WTC11 (cell line): ENCODE data around the gene TMEM38A. TPM values are rescaled to one million over a fixed set of nuclear protein-coding genes. Genes with fewer than 3 reads are reported as not detected.

ENCODE experiments used
- ATAC-seq: fragments of 200-7000 bp; cut with Tn5 transposase; 2 replicates; pipeline ENCODE4 v1.10.0; 2021; ENCODE audit warnings: mild to moderate bottlenecking, moderate library complexity
- CTCF ChIA-PET: fragments of 300-600 bp; sonication (Branson Sonifier 250); formaldehyde crosslinking; loops from one replicate; lab custom pipeline; 2021; ENCODE audit warnings: antibody characterized with exemption; lab: Charles Lee
- POLR2A ChIA-PET: fragments of 350-600 bp; sonication (Branson Sonifier 250); formaldehyde crosslinking; loops from one replicate; lab custom pipeline; 2021; ENCODE audit warnings: antibody characterized with exemption; lab: Charles Lee
- DNase-seq: peaks from one replicate; pipeline ENCODE4 v3.0.0; 2021; ENCODE audit warnings: low spot score
- H3K27ac Mint-ChIP-seq: 2 replicates; pipeline ENCODE4 v1.8.0; 2021; ENCODE audit warnings: mixed read lengths
- H3K27me3 Mint-ChIP-seq: 2 replicates; pipeline ENCODE4 v1.8.0; 2021; ENCODE audit warnings: low read depth, mild to moderate bottlenecking, moderate library complexity, mixed read lengths
- H3K36me3 Mint-ChIP-seq: 2 replicates; pipeline ENCODE4 v1.8.0; 2021; ENCODE audit warnings: mixed read lengths
- H3K4me1 Mint-ChIP-seq: 2 replicates; pipeline ENCODE4 v1.8.0; 2022; ENCODE audit warnings: mixed read lengths
- H3K4me3 Mint-ChIP-seq: 2 replicates; pipeline ENCODE4 v1.8.0; 2021; ENCODE audit warnings: mild to moderate bottlenecking, moderate library complexity, mixed read lengths
- H3K9me3 Mint-ChIP-seq: 2 replicates; pipeline ENCODE4 v1.8.0; 2021; ENCODE audit warnings: mixed read lengths
- AFF4 ChIP-seq: sonication (generic); formaldehyde crosslinking; IDR thresholded peaks from 2 replicates; pipeline ENCODE4 v1.8.1; 2023; ENCODE audit warnings: mild to moderate bottlenecking, missing genetic modification reagents, borderline replicate concordance
- CBFB ChIP-seq: sonication (generic); formaldehyde crosslinking; IDR thresholded peaks from 2 replicates; pipeline ENCODE4 v1.8.1; 2022; ENCODE audit warnings: mild to moderate bottlenecking, low read depth, missing genetic modification reagents
- E2F1 ChIP-seq: sonication (generic); formaldehyde crosslinking; IDR thresholded peaks from 2 replicates; pipeline ENCODE4 v1.8.0; 2022; ENCODE audit warnings: mild to moderate bottlenecking, missing genetic modification reagents
- GABPB1 ChIP-seq: sonication (generic); formaldehyde crosslinking; IDR thresholded peaks from 2 replicates; pipeline ENCODE4 v1.8.1; 2023; ENCODE audit warnings: mild to moderate bottlenecking, missing genetic modification reagents
- HMGXB4 ChIP-seq: sonication (generic); formaldehyde crosslinking; IDR thresholded peaks from 2 replicates; pipeline ENCODE4 v1.8.1; 2023; ENCODE audit warnings: mild to moderate bottlenecking, moderate library complexity, missing genetic modification reagents
- MYBL2 ChIP-seq: sonication (generic); formaldehyde crosslinking; IDR thresholded peaks from 2 replicates; pipeline ENCODE4 v1.8.1; 2023; ENCODE audit warnings: mild to moderate bottlenecking, moderate library complexity, missing genetic modification reagents
- NFE2L1 ChIP-seq: sonication (generic); formaldehyde crosslinking; IDR thresholded peaks from 2 replicates; pipeline ENCODE4 v1.8.1; 2023; ENCODE audit warnings: missing genetic modification reagents
- NR1H2 ChIP-seq: sonication (generic); formaldehyde crosslinking; IDR thresholded peaks from 2 replicates; pipeline ENCODE4 v1.9.0; 2021; ENCODE audit warnings: mild to moderate bottlenecking, moderate library complexity, missing genetic modification reagents
- PRDM15 ChIP-seq: sonication (generic); formaldehyde crosslinking; IDR thresholded peaks from 2 replicates; pipeline ENCODE4 v1.8.0; 2022; ENCODE audit warnings: missing genetic modification reagents
- SMAD3 ChIP-seq: sonication (generic); formaldehyde crosslinking; IDR thresholded peaks from 2 replicates; pipeline ENCODE4 v1.8.0; 2022; ENCODE audit warnings: missing genetic modification reagents, mild to moderate bottlenecking, borderline replicate concordance
- SOX15 ChIP-seq: fragments of 250-450 bp; sonication (Bioruptor Pico); IDR thresholded peaks from 2 replicates; pipeline ENCODE4 v1.9.0; 2021; ENCODE audit warnings: mild to moderate bottlenecking
- TCF7 ChIP-seq: sonication (generic); formaldehyde crosslinking; IDR thresholded peaks from 2 replicates; pipeline ENCODE4 v1.8.0; 2022; ENCODE audit warnings: mild to moderate bottlenecking, low read depth, missing genetic modification reagents, moderate library complexity
- ZBTB21 ChIP-seq: sonication (generic); formaldehyde crosslinking; IDR thresholded peaks from 2 replicates; pipeline ENCODE4 v1.8.1; 2023; ENCODE audit warnings: mild to moderate bottlenecking, missing genetic modification reagents, borderline replicate concordance
- ZNF121 ChIP-seq: sonication (generic); formaldehyde crosslinking; IDR thresholded peaks from 2 replicates; pipeline ENCODE4 v1.8.0; 2023; ENCODE audit warnings: missing genetic modification reagents
- ZNF138 ChIP-seq: sonication (generic); formaldehyde crosslinking; conservative IDR thresholded peaks from 2 replicates; pipeline ENCODE4 v1.8.1; 2022; ENCODE audit warnings: mild to moderate bottlenecking, moderate library complexity, missing genetic modification reagents
- ZNF219 ChIP-seq: sonication (generic); formaldehyde crosslinking; IDR thresholded peaks from 2 replicates; pipeline ENCODE4 v1.8.0; 2023; ENCODE audit warnings: missing genetic modification reagents, mild to moderate bottlenecking, borderline replicate concordance
- ZNF396 ChIP-seq: fragments of 250-450 bp; sonication (Bioruptor Pico); IDR thresholded peaks from 2 replicates; pipeline ENCODE4 v1.8.0; 2021; ENCODE audit warnings: mild to moderate bottlenecking, moderate library complexity, borderline replicate concordance
- ZNF416 ChIP-seq: fragments of 250-450 bp; sonication (Bioruptor Pico); IDR thresholded peaks from 2 replicates; pipeline ENCODE4 v1.9.0; 2021; ENCODE audit warnings: mild to moderate bottlenecking, inconsistent platforms
- ZNF425 ChIP-seq: fragments of 250-450 bp; sonication (Bioruptor Pico); conservative IDR thresholded peaks from 2 replicates; pipeline ENCODE4 v1.9.0; 2021; ENCODE audit warnings: mild to moderate bottlenecking
- ZSCAN18 ChIP-seq: fragments of 250-450 bp; sonication (Bioruptor Pico); IDR thresholded peaks from 2 replicates; pipeline ENCODE4 v2.1.2; 2022; ENCODE audit warnings: mild to moderate bottlenecking, moderate library complexity
- total RNA-seq: library from RNA; stranded (reverse); gene quantifications from 3 replicates; pipeline ENCODE4 v1.2.3, GENCODE V29; 2021

Gene TMEM38A
- total RNA-seq, 1 experiment from 2014 or later: 9.5 TPM

GRCh38 chr19:16721051-16721450 lies 60.1 kb downstream of the TMEM38A start (continued):
- TF ChIP-seq ZNF425 (CRISPR knock-in tag) (no peak), NR1H2 (CRISPR knock-in tag) (no peak)

GRCh38 chr19:16722591-16722990 lies 61.7 kb downstream of the TMEM38A start:
- no peaks in the 10 kb centered on the region for H3K4me1 Mint-ChIP-seq
- no peak overlapping the region for H3K4me3 Mint-ChIP-seq
- TF ChIP-seq TCF7 (CRISPR knock-in tag) (no peak), NFE2L1 (CRISPR knock-in tag) (no peak), AFF4 (no peak), MYBL2 (CRISPR knock-in tag) (no peak), ZNF416 (no peak), ZNF396 (CRISPR knock-in tag) (no peak), E2F1 (CRISPR knock-in tag) (no peak), ZNF138 (CRISPR knock-in tag) (no peak), GABPB1 (CRISPR knock-in tag) (no peak), CBFB (CRISPR knock-in tag) (no peak), PRDM15 (no peak), ZSCAN18 (CRISPR knock-in tag) (no peak), HMGXB4 (CRISPR knock-in tag) (no peak), SMAD3 (no peak), ZNF219 (no peak), ZNF121 (no peak), ZBTB21 (CRISPR knock-in tag) (no peak), SOX15 (no peak)
- TF ChIP-seq, all 79 proteins: peak for 0
- Mint-ChIP-seq H3K36me3 (peaks cover 5% of the 10 kb centered on the region; the same call in 1 of the 2 replicates), H3K27me3 (peaks cover 14% of the 10 kb centered on the region), H3K9me3 (peaks cover 27% of the 10 kb centered on the region), H3K27ac (no peak overlapping the region)
- ChIA-PET CTCF (interaction anchor here (0.6 kb wide), 1 partner anchor 163 kb away, joined by 4 read pairs; no protein-coding TSS in a partner anchor), POLR2A (interaction anchor here (0.6 kb wide), 1 partner anchor 323 kb away, joined by 3 read pairs; no protein-coding TSS in a partner anchor)
- DNase-seq (no peak), ATAC-seq (no peak)
